Inferior parietal cortex (tissue), 1 donor: ENCODE data around the gene MPHOSPH9.
A peak's percentile ranks its signal among the peaks of the same experiment; 100 is the strongest.

Experiments used
- DNase-seq: peaks from one replicate; pipeline ENCODE4 v3.0.0-alpha.2; 2016; ENCODE audit errors: extremely low spot score

The MPHOSPH9 gene

DNA sequence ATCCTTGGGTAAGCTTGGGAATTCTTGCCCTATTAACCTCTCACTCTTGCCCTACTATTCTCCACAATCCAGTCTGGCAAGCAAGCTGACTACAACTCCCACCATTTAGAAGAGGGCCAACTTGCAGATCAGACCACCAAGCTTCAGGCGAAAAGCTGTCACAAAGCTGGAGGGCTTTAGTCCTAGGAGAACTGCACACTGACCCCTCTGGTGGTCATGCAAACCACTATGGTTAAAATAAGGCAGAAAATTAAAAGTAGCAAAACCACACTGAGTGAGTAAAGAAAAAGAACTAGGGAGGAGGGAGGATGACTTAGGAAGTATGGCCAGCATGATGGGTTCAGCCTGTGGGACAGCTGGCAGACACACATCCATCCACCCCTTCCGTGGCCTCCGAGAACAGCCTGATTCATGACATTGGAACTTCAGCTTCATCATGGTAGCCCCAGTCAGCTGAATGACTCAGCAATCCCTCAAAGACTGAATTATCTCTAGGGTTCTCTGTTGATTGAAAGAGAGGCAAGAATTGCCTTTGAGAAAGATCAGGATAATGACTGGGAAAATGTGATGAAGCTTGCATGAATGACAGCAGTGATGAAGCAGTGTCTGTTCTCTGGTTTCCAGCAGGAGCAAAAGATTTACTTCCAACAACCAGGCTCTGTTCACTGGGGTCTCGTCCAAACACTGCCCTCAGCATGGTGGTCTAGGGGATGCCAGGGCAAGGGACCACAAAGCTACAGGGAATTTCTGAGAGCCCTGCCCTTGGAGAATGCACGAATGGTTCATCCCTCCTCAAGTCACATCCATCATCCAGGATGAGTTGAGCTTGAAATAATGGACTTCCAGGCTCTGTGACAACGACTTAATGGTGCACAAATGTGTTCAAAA, 106.4 kb downstream of the MPHOSPH9 start:
- DNase-seq: no peak

DNA sequence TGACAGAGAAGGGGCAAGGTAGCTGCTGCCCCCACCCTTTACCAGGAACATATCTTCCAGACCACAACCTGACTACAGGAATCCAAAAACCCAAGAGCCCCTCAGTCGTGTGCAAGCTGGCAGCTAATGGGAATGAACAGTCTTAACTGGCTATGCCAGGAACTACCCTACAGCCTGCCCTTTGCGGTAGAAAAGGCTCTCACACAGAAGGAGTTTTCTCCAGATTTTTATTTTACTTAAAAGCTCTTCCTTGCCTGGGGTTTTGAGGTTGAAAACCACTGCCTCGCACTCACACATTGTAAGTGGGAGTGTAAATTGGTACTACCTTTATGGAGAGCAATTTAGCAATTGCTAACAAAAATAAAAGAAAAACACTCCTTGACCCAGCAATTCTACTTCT, 110.3 kb downstream of the MPHOSPH9 start:
- DNase-seq: no peak

DNA sequence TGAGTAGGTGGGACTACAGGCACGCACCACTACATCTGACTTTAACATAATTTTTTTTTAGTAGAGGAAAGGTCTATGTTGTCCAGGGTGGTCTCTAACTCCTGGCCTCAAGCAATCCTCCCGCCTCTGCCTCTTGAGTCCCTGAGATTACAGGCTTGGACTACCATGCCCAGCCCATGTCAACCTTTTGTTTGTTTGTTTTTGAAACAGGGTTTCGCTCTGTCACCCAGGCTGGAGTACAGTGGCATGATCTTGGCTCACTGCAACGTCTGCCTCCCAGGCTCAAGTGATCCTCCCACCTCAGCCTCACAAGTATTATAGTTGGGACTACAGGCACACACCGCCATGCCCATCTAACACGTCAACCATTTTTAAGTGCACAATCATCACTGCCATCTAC, 111.3 kb downstream of the MPHOSPH9 start:
- DNase-seq: no peak

DNA sequence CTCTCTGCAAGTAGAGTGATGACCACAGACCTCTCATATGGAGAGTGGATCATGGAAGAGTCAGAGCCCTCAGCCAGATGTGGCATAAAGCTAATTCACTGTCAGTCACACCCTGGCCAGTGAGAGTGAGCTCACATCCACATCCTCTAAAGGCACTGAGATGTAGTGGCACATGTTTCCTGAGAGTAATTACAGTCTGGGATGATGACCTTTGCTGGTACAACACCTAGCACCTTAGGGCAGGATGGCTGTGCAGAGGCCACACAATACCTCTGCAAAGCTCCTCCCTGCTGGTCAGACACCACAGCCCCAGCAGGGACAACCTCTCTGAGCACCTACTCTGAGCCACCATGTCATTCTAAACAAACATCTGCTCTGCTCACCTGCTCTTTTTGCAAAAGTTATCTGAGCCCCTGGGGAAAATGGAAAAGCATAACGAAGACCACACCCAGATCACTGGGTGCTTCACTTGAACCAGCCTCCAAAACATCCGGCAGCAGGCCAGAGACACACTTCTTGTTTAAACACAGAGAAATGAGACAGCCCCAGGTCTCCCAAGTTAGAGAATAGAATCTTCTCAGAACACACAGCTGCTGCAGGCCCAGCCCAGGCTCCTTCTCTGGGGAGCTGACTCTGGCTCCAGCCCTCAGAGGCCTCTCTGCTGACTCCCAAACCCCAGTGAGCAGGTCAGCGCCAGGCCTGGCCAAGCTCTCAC, 112.3 kb downstream of the MPHOSPH9 start:
- no peak for DNase-seq

DNA sequence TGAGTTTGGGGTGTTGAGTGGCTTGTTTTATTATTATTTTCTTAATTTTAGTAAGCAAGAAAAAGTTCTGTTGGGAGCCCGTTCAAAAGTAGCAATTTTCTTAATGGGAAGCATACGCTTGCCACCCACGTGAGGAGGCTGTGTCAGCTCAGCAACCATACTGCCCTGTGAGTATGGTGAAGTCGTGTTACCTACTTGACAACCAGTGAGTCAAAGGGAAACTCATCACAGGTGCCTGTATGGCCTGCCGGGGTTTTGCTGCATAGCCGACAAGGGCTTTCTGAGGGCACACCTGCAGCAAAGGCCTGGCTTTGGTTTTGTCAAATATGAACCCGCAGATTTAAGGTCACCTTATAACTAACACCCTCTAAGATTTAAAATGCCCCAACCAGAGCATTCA, 113.1 kb downstream of the MPHOSPH9 start:
- DNase-seq: no peak

DNA sequence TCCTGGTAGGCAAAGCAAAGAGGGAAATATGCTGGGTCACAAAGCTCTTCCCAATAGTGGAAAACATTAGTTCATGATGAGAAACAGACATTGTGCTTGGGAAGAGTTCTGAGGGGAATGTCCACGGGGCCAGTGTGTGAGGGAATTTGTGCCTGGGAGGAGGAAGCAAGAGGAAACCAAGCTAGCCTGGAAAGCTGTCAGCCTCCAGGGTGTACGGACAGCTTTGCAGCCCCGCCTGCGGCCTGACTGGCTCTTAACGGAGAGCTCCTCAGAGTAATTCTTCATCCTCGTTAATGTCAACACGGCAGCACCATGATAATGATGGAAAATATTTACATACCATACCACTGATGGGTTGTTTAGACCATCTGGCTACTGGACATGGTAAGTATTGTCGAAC, 114.4 kb downstream of the MPHOSPH9 start:
- no peak for DNase-seq

DNA sequence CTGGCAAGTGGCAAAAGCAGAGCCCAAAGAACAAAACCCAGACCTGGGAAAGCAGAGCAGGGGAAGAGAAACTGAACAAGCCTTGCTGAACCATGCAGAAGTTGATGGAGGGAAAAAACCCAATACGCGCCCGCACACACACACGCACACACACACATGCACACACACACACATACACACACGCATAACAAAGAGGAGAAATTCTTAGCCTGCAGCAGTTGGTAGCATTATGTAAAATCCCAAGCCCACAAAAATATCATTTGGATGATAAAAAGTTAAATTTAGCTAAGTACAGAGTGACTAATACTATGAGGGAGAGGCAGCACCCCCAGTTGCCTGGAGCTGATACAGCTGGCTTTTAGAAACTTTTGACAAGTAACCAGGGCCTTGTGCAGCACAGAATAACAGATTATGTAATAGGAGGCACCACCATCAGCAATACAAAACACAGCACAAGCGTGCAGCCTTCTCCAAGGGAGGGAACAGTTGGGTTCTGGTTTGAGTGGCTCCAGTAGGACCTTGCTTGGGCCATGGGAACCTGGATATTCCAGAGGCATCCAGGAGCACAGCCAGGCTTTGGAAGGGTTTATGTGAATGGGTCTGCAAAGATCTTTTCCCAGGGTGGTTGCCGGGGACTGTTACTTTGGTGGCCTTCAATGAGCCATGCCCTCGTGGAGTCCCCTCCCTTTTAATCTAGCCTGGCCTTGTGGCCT, 117.4 kb downstream of the MPHOSPH9 start:
- peak; percentile 76 for DNase-seq

DNA sequence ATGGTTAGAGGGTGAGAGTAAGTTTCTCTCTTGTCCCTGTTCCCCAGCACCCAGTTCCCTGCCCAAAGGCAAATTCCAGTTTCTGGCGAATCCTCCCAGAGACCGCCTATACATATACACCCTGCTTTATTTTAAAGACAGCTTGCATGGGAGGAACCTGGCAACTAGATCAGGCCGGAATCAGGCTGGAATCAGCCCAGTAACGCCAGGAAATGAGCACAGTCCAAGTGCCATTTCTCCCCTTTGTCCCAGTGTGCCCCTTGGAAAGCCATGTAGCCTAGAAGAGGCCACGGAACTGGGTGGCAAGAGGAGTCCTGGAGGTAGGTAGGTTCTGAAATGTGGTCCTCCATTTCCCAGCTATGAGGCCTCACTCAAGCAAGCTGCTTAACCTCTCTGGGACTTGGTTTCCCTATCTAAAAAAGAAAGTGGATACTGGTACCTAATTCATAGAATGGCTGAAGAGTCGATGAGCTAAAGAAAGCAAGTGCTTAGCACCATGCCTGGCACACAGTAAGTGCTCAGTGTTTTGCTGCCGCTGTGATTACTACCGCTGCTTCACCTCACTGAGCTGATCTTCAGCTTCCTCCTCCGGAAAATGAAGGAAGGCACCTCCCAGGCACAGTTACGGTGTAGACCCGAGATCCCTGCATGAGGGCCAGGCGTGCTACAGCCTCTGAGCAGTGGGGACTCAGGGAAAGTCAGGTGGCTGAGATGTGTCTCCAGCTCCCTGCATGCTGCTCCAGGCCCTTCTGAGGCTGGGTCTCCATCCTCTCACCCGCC, 118.4 kb downstream of the MPHOSPH9 start:
- DNase-seq: no peak

DNA sequence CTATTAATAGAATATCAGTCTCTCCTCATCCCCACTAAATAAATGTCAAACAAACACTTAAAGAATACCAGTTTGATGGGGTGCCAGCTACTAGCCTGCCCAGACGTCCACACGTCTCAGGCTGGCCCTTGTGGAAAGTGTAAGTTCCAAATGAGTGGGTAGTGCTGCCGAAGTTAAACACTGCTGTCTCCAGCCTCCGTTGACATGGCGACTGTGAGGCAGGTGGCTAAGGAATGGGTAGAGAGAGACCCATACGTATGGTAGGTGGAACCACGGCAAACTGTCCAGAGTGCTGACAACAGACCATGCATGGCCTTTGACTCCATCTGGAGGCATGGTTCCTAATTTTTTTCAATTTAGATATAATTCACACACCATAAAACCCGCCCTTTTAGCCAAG, 119.9 kb downstream of the MPHOSPH9 start:
- DNase-seq: no peak

DNA sequence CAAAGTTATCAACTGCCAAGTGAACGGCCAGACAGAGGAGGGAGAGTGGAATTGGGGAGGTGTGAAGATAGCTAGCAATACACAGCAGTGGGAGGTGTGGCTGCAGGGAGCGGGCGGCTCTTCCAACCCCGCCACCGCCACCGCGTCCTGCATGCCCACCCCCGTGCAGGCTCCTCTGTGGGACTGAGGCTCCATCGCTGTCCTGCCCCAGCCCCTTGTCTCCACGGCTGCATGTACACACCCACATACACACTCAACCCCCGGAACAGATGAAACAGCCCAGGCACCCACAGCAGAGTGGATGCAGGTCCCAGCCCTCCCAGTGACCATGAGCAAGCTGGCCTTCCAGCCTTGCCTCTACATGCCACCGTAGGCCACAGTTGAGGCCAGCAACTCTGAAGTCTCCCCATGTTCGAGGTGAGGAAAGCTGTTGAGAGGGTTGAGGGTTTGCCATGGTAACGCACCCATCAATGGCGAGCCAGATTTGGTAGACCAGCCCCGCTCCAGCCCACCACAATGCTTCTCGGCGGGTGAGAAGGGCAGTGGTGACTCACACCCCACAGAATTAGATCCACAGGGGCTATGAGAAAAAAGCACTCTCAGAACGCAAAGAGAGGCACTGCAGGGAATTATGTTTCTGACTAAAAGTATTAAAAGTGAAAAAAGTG, 121.3 kb downstream of the MPHOSPH9 start:
- no peak for DNase-seq

DNA sequence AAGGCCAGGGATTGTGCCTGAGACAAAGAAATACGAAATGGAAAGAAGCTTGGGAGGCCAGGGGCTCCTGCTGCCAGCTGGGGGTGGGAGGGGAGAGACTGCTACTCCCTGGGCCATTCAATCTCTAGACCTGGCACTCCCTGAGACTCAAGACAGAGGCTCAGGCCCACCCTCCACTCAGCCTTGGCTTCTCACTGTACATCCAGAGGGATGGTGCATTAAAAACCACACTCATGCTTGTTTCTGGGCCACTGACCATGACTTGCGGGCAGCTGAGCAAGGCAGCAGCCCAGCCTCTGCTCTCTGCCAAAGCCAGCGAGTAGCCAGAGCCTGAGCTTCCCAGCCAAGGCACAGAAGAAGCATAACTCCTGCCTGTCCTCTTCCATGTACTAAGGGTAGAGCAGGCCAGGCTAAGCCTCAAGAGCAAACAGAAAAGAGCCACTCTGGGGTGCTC, 123.6 kb downstream of the MPHOSPH9 start:
- DNase-seq: no peak

DNA sequence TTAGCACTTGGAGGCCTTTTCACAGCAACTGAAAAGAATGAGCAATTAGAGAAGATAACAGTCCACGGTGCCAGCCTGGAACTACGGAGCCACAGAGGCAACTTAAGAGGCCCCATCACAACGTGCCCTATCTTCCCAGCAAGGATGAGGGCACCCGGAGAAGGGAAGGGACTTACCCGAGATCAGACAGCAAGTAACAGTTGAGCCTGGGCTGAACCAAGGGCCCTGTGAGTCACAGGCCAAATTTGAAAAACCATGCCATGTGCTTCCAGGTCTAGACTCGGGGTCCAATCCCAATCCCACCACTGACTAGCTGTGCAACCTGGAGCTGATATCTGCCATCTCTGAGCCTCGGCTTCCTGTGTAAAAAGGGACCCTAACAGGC, 124.3 kb downstream of the MPHOSPH9 start:
- no peak for DNase-seq

DNA sequence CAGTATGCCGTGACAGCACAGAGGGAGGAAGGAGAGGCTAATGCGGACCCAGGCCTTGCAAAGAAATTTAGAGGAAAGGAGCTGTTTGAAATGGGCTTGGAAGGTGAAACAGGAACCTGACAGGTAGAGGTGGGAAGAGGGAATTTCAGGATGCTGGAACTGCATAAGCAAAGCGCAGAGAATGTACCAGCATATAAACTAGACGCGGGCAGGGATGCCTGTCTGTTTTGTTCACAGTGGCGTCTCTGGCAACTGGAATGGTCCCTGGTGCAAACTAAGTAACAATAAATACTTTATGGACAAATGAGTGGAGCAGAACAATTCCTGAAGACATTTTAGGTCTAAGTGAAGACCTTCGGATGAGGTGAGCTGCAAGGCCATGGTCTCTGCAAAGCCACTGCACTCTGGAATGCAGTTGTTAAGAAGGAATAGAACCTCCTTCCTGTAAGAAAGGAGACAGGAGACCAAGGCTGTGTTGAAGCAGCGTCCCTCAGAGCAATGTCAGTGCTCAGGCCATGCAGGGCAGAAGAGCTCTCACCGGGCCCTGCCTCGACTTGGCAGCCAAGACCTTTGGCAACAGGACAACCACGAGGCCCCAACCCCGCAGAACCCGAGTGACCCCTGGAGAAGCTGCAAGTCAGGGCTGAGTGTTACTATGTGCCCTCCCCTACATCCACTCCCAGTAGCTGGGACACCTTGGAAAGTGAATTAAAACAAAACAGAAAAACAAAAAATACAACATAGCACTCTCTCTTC, 124.8 kb downstream of the MPHOSPH9 start:
- no peak for DNase-seq

DNA sequence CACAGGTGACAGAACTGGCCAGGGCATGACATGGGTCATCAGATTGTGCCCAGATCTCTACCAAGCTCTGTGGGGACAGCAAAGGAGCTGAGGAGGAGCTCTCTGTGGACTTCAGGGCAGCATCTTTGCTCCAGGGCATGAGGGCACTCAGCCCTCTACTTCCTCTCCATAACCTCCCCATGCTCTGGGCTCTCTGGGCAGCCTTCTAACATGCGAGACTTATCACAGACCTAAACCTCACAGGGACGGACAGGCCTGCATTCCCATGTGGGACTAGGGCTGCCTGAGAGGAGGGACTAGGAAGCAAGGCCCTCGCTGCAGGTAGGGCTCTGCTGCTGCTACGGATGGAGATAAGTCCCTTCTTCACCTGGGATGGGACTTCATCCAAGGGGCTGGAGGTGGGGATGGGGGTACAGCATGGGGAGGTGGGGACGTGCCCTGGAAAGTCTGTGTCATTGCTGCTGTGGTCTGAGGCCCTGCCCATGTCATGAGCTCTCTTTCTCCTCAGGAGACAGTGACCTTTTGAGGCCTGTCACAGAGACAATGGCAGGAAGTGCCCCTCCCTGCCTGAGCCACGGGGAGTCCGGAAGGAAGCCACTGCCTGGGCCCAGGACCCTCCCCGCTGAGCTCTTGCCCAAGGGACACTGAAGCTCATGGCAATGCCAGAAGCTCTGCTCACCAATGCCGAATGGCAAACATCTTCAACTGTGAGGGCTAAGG, 126.1 kb downstream of the MPHOSPH9 start:
- DNase-seq: no peak

DNA sequence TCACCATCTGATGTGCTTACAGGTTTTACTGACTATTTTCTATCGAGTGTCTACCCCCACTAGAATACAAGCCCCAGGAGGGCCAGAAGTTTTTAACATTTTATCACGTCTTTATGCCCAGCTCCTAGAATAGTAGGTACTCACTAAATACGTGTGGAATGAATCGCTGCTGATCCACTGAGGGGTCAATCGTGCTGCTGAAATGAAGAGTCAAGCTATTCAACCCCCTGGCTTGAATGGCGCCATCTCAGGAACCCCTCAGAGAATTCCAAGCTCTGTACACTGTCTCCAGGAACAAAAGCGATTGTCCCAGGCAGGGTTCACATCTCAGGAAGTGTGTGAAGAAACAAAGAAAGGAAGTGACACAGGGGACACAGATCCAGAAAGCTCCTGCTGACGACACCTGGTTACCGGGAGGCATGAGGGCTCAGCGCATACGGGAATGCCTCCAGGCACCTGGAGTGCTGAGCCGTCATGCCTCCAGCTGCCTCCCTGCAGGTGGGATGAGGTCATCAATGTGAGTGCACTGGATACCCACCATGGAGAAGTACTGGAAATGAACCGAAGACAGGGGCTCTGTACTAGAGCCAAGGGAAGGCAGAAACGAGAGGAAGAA, 127.6 kb downstream of the MPHOSPH9 start:
- no peak for DNase-seq

DNA sequence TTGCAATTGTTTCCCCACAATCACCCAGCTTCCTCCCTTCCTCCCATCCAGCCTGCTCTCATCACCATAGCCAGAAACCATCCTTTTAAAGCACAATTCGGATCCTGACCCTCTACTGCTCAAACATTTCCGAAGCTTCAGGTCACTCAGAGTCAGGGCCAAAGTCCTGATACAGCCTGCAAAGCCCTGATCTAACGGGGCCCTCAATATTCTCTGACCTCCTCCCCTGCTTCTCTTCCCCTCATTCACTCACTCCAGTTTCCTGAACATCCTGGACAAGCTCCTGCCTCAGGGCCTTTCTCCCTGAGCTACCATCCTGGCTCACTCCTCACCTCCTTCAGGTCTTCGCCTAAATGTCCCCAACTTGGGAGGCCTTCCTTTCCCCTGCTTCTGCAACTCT, 128.1 kb downstream of the MPHOSPH9 start:
- no peak for DNase-seq
